Left renal pelvis (tissue), 4 donors: Measurements from ENCODE around the gene C9orf72. TPM values are rescaled to one million over a fixed set of nuclear protein-coding genes. Genes with fewer than 3 reads are reported as not detected.

ENCODE experiments used
- DNase-seq, 4 donors: peaks; one replicate each; pipeline ENCODE4 v3.0.0-alpha.2; 2013; ENCODE audit warnings: low read depth in 4 of 4, low spot score in 3 of 4
- polyA plus RNA-seq, 4 donors: library from polyadenylated mRNA; unstranded; fragments of 120-200 nt; gene quantifications; one replicate each; pipeline ENCODE4 v1.2.1, GENCODE V29; 2013; ENCODE audit not compliant: insufficient read length in 4 of 4

The C9orf72 gene
- polyA plus RNA-seq, 4 donors: 8.9 to 24.6 (median 21.9) TPM

DNA sequence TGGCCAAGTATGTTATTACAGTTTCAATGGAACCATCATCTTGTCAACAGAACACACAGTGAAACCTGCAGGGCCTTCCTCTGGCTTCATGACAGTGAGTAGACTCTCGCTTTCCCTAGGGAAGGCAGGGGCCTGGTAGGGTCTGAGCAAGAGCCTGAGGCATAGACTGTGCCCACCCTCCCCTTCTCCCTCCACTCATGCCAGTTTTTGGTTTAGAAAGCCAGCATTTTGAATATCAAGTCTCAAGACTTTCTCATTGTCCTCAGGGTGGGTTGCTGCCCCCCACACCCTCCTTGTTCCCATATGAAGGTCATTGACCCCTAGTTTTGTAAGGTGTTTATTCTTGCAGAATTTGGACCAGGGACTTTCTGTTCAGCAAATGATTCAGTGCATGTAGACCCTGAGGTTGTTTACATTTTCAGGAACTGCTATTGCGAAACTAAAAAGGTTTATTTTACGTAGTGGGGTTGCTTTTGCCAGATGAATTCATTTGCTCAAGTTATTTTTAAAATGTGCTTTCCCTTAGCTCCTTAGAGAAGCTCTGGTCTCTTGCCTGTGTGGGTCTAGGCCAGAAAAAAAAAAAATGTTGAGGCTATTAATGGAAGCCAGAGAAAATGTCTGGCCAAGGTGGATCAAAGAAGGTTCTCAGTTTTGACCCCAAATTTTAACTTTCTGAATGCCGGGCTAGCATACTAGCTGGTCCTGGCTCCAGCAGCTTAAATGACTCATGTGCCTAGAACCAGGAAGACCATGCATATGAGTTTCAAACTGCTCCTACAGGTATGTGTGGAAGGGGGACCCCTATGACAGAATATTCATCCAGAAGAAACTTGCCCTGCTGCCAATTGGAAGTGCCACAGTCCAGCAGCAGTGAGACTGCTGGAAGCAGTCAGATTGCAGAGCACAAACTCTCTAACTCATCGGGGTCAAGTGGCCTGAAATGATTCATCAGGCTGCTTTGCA, 33.5 kb downstream of the C9orf72 start:
- DNase-seq: no peak

DNA sequence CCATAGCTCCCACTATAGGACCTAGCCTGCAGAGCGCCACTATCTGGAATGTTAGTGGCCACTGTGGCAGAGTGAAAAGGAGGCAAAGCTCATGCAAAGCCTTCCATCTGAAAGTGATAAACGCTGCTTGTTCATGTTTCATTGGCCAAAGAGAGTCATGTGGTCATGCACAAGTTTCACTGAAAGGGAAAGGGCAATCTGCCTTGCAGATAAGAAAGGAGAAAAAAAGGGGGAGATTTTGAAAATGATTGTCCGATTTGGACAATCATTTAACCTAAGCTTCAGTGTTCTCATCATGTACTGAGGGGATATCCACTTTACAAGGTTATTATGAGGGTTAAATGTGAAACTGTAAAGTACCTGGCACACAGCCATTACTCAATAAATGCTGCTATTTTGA, 34.6 kb downstream of the C9orf72 start:
- no peak for DNase-seq

DNA sequence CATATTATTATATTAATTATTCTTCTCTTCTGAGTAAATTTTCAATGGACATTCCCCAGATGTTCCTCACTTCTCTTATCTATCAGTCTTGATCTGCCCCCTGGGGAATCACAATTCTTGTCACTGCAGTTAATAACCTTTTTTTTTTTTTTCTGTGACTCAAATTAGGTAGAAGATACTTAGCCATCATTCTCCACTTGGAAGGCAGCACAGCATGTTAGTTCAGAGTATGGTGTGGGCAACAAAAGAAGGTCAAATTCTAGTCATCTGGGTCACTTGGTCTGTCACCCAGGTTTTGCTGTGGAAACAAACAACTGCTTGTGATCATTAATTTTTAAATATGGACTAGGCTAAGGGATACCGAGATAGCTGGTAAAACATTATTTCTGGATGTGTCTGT, 35.5 kb downstream of the C9orf72 start:
- no peak for DNase-seq

DNA sequence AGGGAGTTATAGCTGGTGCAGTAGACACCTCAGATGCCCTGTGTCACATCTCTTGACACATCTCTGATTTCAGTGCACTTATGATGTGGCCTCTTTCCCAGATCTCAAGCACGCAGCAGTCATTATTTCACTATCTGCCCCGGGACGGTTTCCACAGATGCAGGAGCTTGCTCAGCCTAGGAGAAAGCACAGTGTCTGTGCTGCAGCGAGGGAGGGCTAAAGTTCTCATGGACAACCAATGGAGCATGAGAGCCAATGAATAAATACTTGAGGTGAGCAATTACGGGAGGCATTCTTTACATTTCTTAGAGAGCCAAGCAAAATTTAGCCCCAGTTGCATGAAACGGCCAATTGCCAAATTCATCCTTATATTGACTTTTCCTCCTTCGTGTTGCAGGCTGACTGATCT, 36.2 kb downstream of the C9orf72 start:
- no peak for DNase-seq

DNA sequence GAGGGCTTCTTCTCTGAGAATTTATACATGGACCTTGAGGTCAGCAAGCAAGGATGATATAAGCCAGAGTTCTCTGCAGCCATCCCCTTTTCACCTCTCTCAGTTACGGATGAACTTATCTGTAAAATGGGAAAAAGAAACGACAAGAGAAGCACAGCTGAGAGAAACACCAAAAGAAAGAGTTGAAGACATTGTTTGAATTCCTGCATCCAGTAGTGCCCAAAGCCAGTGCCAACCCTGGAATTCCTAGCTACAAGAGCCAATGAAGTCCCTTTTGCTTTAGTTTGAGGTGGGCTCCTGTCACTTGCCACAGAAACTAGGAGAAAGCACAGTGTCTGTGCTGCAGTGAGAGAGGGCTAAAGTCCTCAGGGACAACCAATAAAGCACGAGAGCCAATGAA, 37.1 kb downstream of the C9orf72 start:
- DNase-seq: no peak

DNA sequence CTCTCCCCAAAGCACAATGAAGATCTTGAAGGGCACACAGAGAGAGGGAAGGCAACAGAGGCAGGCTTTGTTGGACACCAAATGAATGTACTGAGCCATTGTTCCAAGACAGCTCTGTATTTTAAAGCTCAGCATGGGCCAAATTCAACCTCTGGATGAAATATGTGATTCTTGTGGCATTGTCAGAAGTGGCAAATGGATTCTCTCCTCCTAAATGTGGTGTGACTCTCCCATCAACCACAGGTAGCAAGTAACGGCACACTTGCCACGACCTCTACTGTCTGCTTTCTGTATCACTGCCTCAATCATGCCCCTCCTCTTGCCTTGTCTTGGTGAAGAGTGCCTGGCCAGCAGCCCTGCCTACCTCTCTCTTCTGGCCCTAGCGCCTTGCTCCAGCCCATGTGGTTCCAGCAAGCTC, 37.6 kb downstream of the C9orf72 start:
- no peak for DNase-seq

DNA sequence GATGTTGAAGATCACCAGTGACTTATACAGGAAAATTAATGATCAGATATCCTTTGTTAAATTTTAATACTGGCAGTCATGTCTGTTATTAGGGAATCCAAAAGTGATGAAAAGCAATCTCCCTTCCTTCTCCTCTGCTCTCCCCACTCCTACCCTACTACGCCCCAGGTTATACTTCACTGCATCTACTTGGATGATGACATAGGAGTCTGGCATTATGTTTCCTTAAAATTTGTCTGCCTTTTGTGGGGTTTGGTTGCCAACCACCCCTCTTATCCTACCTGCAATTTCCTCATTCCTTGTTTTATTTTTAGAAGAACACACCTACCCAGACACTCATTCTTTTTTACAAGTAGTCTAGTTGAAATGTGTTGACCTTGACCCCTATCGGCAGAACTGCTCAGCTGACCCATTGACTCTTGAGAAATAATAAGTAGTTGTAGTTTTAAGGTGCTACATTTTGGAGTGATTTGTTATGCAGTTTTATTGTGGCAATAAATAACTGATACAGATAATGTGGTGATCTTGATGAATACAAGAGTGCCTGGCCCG, 38.5 kb downstream of the C9orf72 start:
- no peak for DNase-seq

DNA sequence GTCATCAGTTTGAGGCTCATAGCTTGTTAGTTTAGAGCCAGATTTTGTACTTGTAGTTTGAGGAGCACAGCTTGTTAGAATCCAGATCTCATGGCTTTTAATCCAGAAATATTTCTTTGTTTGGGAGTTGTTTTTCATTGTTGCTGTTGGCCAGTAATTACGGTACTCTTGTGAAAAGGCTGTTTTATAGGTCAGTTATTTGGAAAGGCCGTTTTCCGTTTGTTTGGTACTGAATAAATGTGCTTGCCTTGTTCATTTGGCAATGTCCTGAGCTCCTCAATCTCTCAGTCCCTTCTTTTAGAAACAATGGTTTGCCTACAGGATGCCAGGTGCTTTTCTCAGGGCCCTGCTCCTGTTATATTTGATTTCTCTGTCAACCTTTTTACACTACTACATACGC, 39.1 kb downstream of the C9orf72 start:
- no peak for DNase-seq

DNA sequence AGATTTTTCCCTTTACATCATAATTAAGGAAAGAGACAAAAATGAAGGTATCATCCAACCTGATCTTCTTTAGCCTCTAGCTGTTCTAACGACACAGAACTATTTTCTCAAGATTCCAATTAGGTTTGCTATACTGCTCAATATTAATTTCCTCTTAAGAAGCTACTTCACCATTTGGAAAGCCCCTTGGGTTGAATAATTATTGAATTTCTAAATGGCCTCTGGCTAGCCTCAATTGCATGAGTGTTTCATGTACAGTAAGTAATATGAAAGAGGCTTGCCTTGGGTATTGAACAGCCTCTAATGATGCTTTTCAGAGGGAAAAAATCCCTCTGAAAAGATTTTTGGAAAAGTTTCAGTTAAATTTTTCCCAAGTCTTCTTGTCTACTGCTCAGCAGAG, 40.0 kb downstream of the C9orf72 start:
- no peak for DNase-seq

DNA sequence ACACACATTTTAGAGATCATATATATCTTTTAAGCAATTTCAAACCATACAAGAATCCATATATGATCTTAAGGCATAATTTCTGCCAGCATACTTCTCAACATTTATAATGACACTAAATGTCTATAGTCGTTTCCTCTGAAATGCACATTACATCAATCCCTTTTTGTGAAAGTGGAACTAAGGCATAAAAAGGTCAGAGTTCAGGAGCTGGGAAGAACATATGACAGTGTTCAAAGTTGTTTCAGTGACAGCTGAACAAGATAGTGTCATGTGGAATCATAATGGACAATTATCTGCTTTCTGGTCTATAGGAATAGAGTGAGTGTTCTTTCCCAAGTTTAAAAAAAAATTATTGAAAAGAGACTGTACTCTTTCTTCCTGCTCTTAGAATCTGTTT, 41.2 kb downstream of the C9orf72 start:
- DNase-seq: no peak

DNA sequence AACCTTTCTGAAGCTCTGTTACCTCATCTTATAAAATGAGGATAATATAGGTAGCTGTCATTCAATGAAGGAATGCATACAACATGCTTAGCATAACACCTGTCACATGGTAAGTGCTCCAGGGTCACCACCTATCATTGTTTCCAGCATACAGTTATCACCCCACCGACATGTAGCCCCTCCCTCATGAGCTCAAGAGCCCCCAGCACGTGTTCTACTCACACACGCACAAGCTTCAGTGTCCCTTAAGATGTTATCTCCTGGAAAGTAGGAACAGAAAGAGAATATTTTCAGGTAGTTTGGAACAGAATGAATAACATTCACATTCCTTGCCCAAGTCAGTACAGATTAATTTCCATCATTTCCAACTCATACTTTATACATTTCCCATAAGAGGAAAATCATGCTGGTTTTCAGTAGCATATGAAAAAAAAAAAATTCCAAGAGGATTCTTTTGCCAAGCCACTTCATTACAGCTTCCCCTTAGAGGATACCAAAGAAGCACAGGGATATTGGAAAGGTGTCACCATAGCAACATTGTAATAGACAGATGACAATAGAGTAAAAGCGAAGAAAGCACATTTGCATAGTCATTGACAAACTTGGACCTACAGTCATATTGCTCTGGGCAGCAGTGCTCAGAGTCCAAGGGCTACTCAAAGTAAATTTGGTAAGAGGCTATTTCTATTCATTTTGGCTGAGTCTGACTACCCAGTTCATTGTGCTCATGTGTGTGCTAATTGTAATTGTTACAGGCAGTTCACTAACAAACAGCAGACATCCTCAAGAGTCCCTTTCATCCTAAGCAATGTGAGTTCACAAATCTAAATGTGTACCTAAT, 42.1 kb downstream of the C9orf72 start:
- DNase-seq: no peak

DNA sequence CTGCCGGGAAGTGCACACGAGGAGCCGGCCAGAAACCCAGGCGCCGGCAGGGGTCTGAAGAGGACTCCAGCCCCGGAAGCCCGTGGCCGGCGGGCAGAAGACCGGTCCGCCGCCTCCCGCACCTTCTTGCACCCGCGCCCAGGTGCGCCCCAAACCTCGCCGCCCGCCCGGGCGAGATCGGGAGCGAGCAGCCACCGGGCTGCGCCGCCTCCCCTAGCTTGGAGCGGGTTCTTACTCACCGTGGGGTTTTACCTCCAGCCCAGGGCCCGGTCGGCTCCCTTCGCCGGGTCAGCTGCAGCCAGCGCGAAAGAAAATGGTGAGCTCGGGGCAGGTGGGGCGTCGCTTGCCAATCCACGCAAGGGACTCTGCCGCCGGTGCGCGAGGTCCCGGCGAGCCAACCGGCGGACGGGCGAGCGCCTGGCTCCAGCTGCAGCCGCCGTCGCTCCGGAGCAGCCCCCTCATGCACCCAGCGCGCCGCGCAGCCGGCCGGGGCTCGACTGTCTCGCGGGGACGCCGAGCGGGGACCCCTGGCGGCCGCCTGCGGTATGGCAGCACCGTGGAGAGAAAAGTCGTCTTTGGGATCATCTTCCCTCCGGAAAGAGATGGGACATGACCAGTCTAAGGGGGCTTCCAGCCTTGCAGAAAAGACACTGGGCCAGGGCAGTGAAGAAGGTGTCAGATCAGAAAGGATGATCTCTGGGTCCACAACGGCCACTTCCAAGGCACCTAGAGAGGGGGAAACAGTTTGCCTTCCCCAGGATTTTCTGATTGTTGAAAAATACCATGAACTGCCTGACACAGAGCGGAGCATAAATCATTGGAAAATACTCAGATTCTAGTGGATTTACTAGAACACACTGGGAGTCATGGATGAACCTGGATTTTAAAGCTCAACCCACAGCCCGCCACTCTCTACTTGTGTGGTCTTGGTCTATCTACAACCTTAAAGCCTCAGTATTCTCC, 43.7 kb downstream of the C9orf72 start, which contains the start of gene MOB3B:
Gene MOB3B, minus strand, starts transcription at position 499 of the 963 bp plus-strand sequence. CDS start 74,264 bp downstream, outside the sequence.
- DNase-seq: peak in 3 of 4 donors; percentile 57 to 62 (median 57)

DNA sequence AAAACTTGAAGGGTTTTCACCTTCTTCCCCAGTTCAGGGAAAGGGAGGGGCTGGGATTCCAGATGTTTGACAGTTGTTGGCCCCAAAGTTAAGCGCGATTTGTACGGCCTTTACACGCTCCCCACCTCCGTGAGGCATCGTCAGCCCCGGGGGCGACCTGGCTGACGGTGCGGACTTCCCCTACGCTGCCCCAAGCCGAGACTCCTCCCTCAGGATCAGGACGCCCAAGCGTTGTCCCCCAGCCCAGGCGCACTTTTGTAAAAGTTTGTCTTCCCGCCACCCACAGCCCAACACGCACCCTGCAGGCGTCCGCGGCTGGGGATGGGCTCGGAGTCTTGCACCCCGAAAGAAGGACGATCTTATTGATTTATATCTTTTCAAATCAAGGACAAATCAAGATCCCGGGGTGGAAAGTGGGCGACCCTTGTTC, 44.4 kb downstream of the C9orf72 start:
- DNase-seq: no peak

DNA sequence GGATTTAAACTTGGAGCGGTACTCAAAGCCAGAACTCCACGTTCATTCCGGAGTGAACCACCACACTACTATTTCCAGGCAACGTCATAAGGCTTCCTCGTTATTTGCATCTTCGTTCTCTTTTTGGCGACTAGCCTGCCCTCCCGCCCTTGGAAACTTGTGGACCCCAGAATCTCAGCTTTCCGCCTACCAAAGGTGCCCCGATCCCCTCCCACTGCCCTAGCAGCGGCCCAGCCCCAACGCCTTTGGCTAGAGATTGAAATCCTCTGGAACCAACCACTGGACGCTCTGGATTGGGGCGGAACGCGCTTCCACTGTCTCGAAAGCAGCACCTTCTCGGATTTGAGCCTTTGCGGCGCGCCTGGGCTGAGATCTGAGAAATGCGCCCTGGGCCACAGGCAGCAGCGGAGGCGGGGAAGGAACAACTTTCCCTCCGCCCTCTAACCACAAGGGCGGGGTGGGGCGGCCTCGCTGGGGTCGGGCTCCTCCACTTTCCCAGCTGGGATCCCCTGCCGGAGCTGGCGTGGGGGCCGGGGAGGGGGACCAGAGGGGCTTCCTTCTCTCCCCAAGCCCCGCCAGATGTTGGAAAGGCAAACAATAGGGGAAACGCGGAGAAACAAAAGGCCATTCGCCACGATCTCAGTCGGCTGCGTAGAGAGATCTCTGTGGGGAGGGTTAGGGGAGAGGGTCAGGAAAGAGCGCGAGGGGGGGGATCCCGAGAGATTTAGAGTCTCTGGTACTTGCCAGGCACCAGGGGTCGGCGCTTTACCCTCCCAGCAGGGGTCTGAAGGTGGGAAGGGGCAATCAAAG, 45.0 kb downstream of the C9orf72 start:
- DNase-seq: peak in 3 of 4 donors; percentile 53 to 59 (median 57)

DNA sequence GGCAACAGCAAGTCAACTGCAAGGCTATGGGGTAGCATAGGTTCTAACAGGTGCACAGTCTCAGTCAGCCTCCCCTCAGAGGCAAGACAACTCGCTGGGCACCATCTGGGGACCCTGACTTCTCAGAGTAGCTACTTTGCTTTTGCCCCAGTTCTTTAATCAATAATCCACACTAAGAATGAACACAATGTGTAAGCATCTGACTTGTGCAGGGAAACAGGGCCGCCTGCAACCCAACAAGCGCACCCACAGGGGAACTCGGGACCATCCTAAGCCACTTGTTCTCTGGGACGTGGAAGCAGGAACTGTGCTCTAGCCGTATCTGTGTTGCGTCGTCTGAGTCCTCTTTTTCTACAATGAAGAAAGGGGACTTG, 45.6 kb downstream of the C9orf72 start:
- no peak for DNase-seq

DNA sequence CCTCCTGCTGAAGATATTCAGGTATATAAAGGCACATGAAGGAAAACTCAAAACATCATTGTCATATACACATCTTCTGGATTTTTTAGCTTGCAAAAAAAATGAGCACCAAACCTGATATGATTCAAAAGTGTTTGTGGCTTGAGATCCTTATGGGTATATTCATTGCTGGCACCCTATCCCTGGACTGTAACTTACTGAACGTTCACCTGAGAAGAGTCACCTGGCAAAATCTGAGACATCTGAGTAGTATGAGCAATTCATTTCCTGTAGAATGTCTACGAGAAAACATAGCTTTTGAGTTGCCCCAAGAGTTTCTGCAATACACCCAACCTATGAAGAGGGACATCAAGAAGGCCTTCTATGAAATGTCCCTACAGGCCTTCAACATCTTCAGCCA, 49.0 kb downstream of the C9orf72 start, which contains the start of gene IFNK:
Gene IFNK, plus strand, starts transcription at position 55 of the 400 bp plus-strand sequence. Its CDS starts 47 bp downstream, at position 102.
- no peak for DNase-seq

DNA sequence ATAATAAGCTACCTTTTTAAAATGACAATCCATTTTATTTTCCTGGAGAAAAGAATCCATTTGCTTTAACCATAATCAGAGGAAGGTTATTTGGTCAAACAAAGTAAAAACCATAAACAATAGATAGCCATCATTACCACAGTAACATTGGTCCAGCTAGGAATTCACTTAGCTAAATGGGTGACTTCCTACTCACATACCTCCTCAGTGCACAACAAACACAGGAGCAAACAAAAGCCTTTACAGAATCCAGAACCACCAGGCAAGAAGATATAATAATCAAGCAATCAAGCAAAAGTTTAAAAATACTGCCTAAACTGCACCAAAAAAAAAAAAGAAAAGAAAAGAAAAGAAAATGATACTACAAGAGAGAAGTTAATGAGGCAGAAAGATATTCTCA, 50.1 kb downstream of the C9orf72 start:
- DNase-seq: no peak

DNA sequence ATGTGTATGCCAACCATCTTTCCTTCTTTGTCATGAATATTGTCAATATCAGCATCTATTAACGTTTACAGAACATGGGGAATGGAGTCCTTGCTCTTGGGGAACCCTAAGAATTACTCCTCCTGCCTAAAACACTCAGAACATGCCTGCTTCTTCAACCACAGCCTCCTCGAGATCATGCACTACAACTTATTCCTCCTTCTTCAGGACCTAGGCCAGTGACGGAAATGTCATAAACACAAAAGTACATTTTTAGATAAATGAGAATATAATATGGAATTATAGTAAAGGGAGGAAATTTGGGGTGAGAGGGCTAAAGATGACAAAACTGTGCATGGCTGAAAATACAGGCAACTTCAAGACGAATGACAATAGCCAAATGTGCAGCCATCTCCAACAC, 52.3 kb downstream of the C9orf72 start:
- DNase-seq: no peak
